ENCODE results near the gene TEAD1. TPM values are rescaled to one million over a fixed set of nuclear protein-coding genes. Genes with fewer than 3 reads are reported as not detected.

The TEAD1 gene
- total RNA-seq, 1 donor from 2014 or later = 103 TPM

- DNase-seq (ENCODE audit: low spot score) = no peak
- intact Hi-C loops (cut with DNase I) = loop anchor here (10.0 kb wide), 1 partner anchor 48 kb away; no protein-coding TSS in a partner anchor
Observed at GRCh38 chr11:12696911-12697581, 22.8 kb downstream of the TEAD1 start.

GRCh38 chr11:12698048-12698447 lies 23.8 kb downstream of the TEAD1 start:
- DNase-seq (ENCODE audit: low spot score) = no peak
- intact Hi-C loops (cut with DNase I) = loop anchor here (10.0 kb wide), 1 partner anchor 47 kb away; no protein-coding TSS in a partner anchor

DNA sequence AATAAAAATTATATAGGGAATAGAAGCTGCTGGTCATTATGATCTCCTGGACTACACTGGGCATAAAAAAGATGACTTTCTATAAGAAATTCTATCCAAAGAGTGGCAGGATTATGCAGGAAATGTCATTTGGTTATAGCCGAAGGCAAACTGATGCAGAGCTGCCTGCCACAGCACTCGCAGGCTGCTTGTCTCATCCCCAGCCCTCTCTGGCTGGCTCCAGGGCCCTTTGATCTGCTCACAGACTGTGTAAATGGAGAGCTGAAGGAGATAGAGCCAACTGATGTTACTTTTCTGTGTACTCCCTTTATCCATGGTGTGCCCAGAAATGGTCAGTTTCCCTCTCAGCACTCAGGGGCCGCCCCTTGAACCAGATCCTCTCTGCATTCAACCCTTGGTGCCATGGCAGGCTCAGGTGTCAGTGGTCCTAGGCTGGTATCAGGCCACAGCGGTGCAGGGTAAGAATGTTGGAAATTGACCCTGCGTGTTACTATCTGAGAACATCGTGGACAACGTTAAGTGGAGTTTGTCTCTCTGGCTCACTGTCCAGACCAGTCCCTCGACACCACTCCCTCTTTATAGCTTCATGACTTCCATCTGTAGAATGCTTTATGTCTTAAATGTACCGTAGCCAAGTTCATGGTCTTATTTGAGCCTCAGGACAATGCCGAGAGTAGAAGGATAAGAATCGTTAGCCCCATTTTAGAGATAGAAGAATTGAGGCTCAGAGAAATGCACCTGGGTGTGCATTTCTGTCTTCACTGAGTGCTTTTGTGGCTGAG lies 27.8 kb downstream of the TEAD1 start:
- DNase-seq (ENCODE audit: low spot score) = no peak
- intact Hi-C loops (cut with DNase I) = no loop called here

- intact Hi-C loops (cut with DNase I) = no loop called here
- DNase-seq (ENCODE audit: low spot score) = no peak
Observed at GRCh38 chr11:12702999-12703453, 28.8 kb downstream of the TEAD1 start.

- intact Hi-C loops (cut with DNase I) = no loop called here
- DNase-seq (ENCODE audit: low spot score) = no peak
Observed at GRCh38 chr11:12704049-12704448, 29.8 kb downstream of the TEAD1 start.

DNA sequence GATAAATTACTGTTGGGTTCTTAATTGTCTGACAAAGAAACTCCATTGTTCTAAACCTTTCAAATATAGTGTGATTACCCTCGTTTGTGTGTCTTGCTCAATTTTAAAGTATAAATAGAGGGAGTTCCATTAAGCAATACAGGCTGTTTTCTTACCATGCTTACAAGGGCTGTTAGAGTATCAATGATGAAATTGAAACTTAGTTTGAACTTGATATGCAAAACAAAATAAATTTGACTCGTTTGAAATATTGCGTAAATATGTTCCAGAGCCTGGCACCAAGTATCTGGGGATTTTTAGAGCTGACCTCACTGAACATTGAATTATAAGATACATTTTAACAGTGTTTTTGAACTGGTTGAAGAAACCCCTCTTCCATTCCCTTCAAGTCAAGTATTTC lies 31.7 kb downstream of the TEAD1 start:
- intact Hi-C loops (cut with DNase I) = no loop called here
- no peak for DNase-seq (ENCODE audit: low spot score)

DNA sequence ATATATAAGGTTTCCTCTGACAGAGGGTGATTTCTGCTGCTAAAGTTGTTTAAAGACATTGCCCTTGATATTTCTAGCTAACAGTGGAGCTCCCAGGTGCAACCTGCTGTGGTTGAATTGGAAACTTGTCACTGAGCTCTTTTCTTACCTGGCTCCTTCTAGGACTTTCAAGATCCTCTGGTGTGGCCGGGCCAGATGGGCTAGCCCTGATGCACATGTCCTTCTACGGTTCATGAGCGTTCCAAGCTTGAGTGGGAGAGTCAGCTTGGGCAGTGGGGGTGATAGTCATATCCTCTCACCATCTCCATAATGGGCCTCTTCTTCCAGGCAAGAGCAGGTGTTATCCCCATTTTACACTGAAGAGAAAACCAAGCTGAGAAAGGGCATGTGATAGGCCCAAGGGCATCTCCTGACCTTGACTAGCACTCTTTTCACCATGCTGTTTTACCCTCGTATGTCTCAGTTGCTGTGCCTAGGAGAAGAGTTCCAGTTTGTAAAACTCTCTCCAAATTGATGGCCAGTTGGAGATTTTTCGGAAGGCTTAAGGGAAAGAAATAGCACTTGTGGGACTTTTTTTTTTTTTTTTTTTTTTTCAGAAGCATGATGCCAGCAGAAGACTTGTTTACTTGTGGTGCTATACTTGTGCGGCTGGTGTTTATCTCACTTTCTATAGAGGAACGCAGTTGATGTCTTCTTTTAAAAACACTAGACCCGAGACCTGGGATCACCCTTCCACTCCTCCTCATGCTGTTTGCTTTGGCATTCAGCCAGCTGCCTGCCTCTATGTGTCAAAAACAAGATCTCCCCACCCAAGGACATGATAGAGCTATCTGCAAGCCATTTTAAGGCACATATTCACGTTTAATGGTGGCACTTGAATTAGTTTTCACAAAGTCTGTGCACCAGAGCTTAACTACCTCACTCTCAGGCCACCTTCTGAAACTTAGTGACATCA lies 32.6 kb downstream of the TEAD1 start:
- intact Hi-C loops (cut with DNase I) = no loop called here

GRCh38 chr11:12707500-12707880 lies 33.3 kb downstream of the TEAD1 start:
- no peak for DNase-seq (ENCODE audit: low spot score)
- intact Hi-C loops (cut with DNase I) = no loop called here

More for the DNA sequence above, 32.6 kb downstream of the TEAD1 start:
- no peak for DNase-seq (ENCODE audit: low spot score)

GRCh38 chr11:12711496-12711895 lies 37.3 kb downstream of the TEAD1 start:
- no peak for DNase-seq (ENCODE audit: low spot score)
- intact Hi-C loops (cut with DNase I) = no loop called here

- DNase-seq (ENCODE audit: low spot score) = no peak
- intact Hi-C loops (cut with DNase I) = no loop called here
Observed at GRCh38 chr11:12712132-12712531, 37.9 kb downstream of the TEAD1 start.

- intact Hi-C loops (cut with DNase I) = no loop called here
- DNase-seq (ENCODE audit: low spot score) = no peak
Observed at GRCh38 chr11:12715131-12715530, 40.9 kb downstream of the TEAD1 start.

DNA sequence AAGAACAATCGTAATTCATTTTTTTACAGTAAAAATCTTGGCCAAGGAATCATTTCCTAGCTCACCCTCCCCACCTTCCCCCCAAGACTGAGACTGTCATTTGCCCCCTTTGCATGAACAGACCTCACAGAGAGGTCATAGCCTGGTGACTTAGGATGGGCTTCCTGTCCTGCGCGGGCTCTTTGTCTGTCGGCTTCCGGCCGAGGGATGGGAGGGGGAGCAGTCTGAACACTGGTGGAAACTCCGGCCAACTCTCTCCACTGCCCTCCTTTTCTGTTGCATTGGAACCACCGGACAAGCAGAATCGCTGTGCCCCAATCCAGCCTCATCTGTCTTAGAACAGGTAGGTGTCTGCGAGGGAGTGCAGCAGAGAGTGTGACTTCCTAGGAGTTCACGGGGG lies 41.7 kb downstream of the TEAD1 start:
- intact Hi-C loops (cut with DNase I) = no loop called here

GRCh38 chr11:12716816-12717215 lies 42.6 kb downstream of the TEAD1 start:
- intact Hi-C loops (cut with DNase I) = no loop called here
- DNase-seq (ENCODE audit: low spot score) = no peak

More for the DNA sequence above, 41.7 kb downstream of the TEAD1 start:
- DNase-seq (ENCODE audit: low spot score) = peak; percentile 82

DNA sequence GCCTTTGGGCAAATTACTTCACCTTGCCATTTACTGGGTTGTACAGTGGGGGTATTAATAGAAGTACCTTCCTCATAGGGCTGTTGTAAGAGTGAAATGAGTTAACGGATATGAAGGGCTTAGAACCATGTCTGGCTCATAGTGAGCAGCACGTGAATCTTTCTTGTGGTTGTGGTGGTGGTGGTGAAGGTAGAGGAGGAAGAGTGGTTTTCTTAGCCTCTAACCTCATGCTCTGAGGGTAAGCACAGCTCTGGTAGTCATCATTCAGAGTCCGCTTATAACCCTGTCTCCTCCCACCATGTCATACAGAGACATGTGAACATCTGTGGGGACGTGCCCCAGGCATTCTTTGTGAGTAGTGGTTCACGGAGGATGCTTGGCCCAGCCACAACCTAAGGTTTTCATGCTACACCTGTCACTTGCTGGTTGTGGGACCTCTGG lies 43.6 kb downstream of the TEAD1 start:
- no peak for DNase-seq (ENCODE audit: low spot score)
- intact Hi-C loops (cut with DNase I) = no loop called here

- no peak for DNase-seq (ENCODE audit: low spot score)
- intact Hi-C loops (cut with DNase I) = no loop called here
Observed at GRCh38 chr11:12719221-12719620, 45.0 kb downstream of the TEAD1 start.

GRCh38 chr11:12721816-12722604 lies 47.8 kb downstream of the TEAD1 start:
- intact Hi-C loops (cut with DNase I) = no loop called here
- DNase-seq (ENCODE audit: low spot score) = no peak

GRCh38 chr11:12723421-12724300 lies 49.4 kb downstream of the TEAD1 start:
- intact Hi-C loops (cut with DNase I) = no loop called here

More at GRCh38 chr11:12723421-12724300, 49.4 kb downstream of the TEAD1 start:
- no peak for DNase-seq (ENCODE audit: low spot score)
